Kidney capillary endothelial cell (primary cell): ENCODE measurements around the gene CUX1.

Experiments used
- DNase-seq: peaks from one replicate; pipeline ENCODE4 v3.0.0-alpha.2; 2018; ENCODE audit warnings: low spot score

Gene CUX1

DNA sequence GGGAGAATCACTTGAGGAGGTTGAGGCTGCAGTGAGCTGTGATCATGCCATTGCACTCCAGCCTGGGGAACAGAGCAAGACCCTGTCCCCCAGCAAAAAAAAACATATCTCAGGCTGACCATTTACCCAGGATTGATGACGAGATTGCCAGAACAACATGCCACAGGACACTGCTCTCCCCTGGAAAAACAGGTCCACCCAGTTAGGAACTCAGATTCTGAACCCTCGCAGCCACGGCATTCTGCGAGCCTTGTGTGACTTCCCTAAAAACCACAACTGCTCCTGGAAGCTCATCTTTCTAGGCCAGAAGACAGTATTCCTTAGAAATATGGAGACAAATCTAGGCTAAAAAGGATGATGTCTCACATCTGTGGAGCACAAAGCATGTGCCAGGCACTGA, 427.2 kb downstream of the CUX1 start:
- DNase-seq: no peak

DNA sequence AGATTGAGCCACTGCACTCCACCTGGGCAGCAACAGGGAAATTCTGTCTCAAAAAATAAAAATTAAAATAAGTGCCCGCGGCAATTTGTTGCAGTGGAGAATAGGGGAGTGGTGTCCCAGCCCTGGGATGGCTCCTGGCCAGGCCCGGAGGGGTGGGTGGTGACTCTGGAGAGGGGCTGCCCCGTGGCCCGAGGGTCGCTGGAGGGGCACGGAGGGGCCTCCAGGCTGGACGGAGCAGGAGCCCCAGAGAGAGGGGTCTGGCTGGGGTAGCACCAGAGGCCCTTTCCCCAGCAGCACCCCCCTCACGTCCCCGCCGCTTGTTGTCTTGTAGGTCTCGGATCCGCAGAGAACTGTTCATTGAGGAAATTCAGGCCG, 430.6 kb downstream of the CUX1 start:
- no peak for DNase-seq

DNA sequence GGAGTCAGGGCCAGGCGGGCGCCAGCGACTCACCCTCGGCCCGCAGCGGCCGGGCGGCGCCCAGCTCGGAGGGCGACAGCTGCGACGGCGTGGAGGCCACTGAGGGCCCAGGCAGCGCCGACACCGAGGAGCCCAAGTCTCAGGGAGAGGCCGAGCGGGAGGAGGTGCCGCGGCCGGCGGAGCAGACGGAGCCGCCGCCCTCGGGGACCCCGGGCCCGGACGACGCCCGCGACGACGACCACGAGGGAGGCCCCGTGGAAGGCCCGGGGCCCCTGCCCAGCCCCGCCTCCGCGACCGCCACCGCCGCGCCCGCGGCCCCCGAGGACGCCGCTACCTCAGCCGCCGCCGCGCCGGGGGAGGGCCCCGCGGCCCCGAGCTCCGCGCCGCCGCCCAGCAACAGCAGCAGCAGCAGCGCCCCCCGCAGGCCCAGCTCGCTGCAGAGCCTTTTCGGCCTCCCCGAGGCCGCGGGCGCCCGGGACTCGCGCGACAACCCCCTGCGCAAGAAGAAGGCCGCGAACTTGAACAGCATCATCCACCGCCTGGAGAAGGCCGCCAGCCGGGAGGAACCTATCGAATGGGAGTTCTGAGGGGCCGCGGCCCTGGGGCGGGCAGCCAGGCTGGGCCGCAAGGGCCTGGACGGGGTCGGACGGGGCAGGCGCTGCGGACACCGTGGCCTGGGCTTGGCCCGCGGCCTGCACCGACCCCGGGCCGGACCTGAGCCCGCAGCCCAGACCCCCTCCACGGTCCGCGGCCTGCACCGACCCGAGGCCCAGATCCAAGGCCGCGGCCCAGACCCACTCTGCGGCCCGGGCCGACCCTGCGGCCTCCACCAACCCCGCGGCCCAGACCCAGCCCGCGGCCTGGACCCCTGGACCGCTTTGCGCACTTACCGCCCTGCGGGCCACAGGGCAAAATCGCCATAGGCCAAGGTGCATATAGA, 431.3 kb downstream of the CUX1 start:
- no peak for DNase-seq

DNA sequence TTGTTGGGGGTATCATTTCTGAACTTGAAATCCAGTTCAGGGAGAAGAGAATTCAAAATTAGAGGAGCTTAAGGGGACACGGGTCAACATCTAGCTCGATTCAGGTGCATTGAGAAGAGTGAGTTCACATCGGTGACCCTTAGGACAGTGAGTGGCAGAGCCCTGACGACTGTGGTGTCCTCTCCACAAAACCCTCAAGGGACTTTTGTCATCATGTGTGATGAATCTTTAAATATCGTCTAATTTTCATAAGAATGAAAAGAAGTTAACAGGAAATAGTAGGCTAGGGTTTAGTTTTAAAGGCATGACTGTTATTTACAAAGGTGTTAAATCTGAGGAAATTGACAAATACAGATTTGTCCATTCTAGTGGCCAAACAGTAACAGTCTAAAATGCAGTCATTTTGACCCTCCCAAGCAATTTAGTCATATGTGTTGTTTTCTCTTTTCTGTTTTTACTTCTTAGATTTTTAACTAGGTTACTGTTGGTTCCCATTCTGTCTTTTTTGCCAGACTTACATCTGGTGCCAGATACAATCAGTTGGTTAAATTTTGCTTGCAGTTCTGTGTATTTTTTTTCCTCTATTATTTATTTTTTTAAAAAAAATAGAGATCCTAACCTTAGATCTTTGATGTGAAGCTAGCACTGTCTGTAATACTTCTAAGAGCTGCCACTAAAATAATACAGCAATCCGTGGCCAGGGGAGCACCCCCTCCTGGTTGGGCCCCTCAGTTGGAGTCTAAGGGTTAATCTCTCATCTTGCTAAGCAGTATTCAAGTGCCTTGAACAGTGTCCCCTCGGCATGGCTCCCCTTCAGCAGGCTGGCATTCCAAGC, 434.3 kb downstream of the CUX1 start:
- DNase-seq: no peak

DNA sequence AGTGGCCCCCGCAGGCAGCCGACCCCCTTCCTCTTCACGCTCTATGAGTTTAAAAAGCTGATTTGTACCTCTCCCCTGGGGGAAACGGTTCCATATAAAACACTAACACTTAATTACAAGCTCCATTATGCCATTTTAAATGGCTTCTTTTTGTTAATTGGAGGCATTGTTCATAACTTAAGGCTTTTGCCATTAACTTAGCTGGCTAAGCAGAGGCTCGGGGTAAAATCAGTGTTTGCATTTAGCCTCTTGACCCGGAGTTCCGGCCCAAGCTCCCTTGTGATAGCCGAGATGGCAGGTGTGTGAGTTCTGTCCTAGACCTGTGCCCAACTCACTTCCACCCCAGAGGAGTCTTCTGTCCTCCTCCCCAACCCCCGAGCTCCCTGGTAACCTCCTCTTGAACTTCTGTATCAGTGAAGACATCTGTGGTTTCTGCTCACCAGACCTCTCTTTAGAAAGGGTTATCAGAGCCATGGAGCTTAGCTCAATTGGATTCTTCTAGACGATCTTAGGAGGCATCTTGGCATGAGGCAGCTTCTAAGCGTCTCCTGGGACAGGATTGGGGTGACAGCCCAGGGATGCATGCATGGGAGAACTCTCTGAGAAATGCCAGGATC, 435.0 kb downstream of the CUX1 start:
- no peak for DNase-seq

DNA sequence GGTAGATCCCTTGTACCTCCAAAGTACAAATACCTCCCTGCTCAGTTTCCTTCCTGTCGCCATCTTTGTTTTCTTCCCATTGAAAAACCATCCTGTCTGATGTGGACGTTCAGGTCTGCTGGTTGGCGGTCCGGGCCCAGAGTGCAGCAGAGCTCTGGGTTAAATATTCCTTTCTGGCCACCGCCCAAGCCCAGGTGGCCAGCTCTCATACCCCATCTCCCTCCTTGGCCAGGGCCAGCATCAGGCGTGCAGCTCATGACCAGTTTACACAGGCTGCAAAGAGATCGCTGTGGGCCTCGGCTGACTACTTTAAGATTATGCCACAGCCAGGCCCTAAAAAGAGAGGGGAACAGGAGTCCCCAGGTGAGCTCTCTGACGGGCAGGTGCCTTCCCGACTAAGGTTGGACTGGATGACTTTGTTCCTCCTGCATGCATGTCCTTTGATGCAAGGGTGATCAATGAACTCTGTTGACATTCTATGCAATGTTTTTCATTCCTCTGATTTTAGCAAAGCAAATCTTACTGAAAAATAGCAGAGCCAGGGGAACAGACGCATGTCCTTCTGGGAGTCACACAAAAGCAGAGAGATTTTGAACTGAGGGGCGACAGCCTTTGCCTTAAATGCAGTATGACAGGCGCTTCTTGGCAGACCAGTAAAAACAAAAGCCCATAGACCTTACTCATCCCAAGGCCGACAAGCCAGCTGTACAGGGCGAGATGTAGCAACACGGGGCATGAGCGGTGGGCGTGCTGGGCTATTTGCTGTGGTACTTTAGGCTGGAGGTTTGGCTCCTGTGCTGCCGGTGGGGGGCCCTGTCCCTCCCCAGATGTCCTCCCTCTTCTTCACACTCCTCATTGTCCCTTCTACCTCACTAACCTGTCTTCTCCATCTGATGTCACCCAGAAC, 435.9 kb downstream of the CUX1 start:
- no peak for DNase-seq

DNA sequence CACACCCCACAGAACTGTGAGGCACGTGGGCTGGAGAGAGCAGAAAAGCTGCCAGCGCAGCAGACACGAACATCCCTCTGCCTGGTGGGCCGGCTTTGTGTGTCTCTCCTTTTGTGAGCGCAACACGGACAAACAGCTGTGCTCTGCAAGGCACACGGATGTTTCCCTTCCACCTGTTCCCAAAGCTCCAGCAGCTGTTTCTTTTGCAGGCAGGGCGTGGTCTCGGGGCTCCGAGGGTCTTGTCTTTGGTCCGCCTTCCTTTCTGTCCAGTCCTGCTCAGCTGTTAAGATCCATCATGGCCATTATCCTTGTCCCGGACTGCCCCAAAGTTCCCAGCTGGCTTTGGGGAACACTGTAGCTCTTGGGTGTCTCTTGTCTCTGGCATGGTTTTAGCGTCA, 436.5 kb downstream of the CUX1 start:
- no peak for DNase-seq

DNA sequence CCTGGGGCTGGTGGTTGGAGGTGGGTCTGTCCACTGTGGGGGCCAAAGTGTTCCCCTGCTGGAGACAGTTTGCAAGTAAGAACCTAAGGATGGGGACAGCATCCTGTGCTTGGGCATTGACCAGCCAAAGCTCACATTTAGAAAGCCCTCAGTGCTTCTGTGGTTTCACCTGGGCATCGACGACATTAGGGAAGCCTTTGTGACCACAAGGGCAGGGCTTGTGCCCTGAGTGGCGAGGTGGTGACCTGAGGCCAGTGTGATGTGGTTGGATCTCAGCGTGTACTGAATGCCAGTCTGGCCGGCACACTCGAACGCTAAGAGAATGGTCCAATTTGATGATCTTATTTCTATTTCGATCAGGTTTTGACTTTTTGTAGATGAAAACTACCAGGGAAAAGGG, 437.1 kb downstream of the CUX1 start:
- DNase-seq: no peak

DNA sequence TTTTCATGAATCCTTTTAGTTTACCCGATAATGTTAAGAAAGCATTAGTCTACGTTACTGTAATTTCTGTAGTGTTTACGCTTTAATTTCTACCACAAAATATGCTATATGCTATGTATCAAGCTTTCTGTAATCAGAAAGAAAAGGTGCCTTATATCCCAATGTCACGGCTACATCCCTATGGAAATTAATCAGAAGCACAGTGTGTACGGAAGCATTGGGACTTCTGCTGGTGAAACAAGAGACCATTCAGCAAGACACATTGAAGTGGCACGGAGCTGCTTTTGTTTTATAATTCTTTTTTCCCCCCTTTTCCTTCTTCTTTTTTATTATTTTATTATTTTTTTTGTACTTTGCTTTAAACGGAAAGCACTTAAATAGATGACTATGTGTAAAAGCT, 438.1 kb downstream of the CUX1 start:
- no peak for DNase-seq

DNA sequence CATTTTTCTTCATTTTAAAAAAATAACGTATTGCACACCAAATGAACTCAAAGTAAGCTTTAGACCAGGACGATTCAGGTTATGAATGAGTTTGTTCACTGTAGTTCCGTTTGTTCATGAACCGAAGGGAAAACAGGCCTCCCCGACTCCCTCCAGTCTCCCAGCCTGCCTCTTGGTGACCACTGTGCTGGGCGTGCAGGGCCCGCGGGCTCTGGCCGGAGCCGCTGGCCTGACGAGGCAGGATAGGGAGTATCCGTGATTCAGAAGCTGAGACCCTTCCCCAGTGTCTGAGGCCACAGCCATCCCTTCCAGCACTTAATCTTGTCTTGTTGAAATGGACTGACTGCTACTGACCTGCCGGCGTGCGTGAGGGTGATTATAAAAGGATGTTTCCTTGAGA, 438.5 kb downstream of the CUX1 start:
- no peak for DNase-seq

DNA sequence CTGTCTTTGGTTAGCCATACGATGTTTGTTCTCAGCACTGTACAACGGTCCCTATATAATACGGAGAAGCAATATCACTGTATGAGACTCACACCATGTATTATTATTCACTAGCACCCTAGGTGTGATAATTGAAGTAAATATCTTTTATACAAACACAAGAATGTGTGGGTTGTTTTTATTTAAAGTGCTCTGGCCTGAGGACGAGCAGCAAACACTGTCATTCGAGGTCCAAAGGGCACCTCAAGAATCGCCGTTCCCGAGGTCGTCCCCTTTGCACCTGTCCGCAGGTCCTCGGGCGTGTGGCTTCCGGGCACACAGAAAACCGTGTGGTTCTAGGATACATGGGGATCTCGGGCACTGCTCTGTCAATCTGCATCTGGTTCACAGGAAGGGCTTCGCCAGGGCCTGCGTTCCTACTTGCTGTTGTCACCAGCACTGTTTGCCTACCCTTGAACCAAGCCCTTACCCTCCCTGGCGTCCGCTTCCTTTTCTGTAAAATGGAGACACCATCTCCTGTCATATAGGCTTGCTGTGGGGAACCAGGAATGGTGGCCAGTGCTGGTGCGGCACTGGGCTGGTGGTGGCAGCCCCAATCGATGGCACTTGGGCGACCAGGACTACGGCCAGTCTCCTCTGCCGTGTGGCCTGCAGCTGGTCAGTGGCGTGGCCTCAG, 440.8 kb downstream of the CUX1 start:
- DNase-seq: no peak

DNA sequence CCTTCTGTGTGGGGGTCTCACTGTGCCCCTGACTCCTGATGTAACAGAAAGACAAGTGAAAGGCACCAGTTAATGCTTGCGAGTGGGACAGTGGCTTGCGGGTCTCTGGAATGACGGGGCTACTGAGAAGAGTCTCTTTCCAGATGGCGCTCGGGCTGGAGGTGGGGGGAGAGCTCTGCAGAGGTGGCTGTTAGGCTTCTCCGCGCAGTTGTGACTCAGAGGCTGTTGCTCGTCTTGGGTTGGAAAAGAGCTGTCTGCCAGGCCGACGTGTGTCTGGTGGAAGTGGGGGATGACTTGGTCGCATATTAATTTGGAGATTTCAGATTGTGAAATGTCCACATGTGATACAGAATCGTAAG, 441.3 kb downstream of the CUX1 start:
- DNase-seq: no peak

DNA sequence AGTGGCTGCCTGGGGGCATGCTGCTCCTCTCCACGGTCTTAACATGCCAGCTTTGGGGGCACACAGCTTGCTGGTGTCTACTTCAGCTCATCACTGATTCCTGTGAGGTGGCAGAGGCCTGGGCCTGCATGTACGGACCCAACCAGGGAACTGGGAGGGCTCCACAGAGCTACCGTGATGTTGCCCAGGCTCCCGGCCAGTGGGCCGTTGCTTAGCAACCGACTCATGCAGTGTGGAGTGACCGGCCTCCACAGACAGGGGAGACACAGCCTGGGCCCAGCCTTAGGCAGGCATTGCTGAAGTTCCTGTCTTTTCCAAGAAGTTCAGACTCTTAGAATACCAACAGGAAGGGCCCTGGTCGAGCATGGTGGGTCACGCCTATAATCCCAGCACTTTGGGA, 443.4 kb downstream of the CUX1 start:
- no peak for DNase-seq

DNA sequence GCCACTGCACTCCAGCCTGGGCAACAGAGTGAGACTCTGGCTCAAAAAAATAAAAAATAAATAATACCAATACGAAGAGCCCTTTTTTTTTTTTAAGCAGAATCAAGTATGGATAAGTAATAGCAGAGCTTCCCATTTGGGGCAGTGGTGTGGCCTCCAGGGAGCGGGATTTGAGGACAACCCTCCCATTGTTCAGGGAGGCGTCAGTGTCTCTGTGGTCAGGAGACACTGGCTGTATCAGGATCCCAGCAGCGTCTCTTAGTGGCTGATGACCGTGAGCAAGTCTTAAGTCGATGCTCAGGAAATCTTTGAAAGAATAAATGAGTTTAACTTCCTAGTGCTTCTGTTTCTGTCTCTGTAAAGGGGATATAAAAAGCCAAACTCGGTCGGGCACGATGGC, 444.0 kb downstream of the CUX1 start:
- DNase-seq: no peak

DNA sequence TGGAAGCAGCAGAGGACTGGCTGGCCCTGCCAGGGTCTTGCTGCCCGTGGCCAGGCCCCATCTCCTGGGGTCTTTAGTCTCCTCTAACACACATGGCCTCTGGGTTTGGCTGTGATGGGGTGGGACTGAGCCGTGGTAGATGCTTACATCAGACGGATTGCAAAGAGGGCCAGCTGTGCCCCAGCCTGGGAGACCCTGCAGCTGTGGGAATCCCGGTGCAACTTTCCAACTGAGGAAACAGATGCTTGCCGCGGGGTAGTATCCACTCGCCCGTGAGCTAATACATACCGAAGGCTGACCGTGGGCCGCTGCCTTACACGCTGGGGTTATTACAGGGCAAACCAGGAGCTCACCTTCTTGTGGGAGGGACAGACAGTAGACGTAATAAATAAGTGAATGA, 445.1 kb downstream of the CUX1 start:
- no peak for DNase-seq

DNA sequence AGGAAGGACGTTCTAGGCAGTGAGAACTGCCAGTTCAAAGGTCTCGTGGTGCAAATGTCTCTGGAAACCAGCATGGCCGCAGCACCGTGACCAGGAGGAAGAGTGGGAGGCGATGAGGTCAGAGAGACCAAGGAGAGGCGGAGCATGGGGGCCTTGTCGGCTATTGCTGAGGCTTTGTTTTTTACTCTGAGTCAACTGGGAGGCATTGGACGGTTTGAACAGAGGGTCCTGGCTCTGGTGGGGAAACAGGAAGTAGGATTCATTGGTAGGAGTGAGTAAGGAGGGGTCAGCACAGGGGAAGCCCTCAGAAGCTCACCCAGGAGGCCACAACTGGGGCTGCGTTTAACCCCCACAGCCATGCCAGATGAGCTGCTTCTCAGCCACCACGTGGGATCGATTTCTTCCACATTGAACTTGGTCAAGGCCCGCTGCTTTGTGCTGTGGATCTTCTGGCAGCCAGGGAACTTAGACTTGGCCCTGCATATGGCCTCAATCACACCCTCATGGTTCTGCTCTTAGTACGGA, 447.0 kb downstream of the CUX1 start:
- DNase-seq: peak; percentile 73

DNA sequence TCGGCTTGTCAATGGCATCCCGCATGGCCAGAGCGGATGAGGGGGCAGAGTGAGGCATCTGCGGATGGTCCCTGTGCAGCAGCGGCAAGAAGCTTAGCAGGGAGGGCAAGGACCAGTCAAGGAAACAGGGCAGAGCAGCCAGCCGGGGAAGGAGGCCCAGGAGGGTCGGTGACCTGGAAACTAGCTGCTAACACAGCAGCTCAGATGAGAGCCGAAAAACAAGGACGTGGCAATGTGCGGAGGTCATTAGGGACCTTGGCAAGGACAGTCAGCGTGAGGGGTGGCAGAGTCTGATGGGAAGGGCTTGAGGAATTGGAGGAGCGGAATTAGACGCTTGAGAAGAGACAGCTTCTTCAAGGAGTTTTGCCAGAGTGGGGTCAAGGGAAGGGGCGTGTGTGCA, 449.1 kb downstream of the CUX1 start:
- no peak for DNase-seq

DNA sequence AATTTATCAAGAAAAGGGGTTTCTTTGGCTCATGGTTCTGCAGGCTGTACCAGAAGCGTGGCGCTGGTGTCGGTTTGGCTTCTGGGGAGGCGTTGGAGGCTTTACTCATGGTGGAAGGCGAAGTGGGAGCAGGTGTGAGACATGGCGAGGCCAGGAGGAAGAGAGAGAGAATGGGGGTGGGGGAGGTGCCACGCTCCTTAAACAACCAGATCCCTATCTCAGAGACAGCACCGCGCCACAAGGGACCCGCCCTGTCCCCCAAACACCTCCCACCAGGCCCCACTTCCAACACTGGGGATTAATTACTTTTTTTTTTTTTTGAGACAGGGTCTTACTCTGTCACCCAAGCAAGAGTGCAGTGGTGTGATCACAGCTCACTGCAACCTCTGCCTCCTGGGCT, 451.2 kb downstream of the CUX1 start:
- no peak for DNase-seq

DNA sequence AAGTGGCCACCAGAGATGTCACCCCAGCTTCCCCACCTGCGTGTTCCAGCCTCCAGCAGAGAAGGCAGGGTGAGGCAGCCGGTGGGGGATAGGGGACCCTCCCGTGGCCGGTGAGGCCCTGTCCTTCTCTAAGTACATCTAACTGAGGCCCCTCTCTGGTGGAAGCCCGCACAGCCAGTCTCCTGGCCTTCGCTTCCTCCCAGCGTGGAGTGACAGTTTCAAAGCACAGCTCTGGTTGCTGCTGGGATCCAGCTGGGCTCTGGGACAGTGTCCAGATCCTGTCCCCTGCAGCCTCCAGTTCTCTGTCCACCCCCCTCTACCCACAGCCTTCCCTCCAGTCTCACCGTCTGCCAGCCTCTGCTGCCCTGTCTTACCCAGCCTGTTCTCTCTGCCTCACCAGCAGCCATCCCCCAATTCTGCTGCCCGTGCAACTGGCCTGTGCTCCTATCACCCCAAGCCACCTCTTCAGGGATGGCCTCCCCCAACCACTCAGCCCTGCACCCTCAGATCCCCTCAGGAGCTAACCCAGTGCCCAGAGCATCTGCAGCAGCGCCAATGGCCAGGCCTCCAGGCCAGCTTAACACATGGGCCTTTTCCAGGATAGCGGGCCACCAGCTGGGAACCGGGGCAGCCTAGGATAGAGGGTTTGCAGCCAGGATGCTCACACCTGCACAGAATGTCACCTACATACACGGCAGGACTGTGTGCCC, 452.9 kb downstream of the CUX1 start:
- DNase-seq: no peak

DNA sequence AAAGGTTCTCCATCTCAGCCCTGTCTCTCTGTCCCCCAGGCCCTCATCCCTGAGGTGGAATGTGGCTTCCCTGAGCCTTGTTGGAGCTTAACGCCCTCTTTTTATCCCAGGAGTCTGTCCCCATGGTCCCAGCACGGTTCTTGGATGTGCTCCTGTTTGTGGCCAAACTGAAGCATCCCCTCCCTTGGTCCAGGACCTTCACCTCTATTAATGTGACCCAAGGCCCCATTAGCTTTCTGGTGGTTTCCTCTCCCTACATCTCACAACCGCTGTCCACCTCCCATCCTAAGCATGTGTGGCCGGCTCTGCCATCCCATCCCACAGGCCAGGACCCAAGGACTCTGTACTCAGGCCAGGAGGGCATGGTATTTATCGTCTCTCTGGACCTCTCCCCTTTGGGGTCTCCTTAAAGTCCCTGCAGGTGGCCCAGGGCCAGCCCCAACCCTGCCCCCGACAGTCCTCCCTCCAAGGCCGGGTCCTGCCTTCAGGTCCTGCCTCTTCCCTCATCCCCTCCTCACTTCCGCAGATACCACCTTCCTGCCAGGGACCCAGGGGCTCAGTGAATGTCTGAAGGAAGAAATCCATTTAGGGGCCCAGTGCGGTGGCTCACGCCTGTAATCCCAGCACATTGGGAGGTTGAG, 453.9 kb downstream of the CUX1 start:
- DNase-seq: no peak
